GM19099 (cell line): ENCODE results near the gene MEGF6.

Experiments
- POLR2A ChIP-seq: IDR thresholded peaks from 3 replicates; pipeline ENCODE4 v1.6.1; 2011; ENCODE audit warnings: low read depth; ENCODE audit not compliant: insufficient read length; ENCODE audit errors: extremely low read depth

The MEGF6 gene

DNA sequence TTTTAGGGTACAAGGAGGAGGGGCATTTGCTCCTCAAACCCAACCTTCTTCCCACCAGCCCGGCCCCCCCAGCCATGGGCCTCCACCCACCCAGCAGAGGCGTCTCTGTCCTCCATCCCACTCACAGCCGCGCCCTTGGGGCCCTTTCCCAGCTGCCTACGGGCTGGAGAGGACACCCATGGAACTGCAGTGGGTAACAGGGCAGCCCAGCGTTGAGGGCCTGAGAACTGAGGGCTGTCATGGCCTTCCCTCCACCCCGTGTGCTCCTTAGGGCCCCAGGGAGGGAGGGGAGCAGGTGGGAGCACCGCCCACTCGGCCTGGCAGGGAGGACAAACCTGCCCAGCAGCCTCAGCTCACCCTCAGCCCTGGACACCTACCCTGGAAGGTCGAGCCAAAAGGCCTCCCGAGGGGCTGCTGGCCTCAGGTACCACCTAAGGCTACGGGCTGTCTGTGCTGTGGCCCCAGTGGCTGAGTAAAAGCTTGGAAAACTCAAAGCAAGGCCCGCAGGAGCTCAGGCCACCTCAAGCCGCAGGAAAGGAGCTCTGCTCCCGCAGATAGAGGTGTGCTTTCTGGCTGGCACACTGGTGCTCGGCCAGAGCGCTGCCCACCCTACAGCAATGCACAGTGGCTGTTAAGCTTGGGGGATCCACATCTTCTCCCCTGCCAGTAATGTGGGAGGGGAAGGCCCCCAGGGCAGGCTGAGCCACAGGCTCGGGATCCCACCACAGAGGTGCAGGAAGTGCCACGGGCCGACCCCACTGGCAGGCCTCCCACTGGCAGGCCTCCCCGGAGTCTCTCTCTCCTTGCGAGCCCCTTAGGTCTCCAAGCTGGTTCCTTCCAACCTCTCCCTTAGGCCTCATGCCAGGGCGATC is 159.1 kb downstream of the MEGF6 start:
- TF ChIP-seq POLR2A = no peak

DNA sequence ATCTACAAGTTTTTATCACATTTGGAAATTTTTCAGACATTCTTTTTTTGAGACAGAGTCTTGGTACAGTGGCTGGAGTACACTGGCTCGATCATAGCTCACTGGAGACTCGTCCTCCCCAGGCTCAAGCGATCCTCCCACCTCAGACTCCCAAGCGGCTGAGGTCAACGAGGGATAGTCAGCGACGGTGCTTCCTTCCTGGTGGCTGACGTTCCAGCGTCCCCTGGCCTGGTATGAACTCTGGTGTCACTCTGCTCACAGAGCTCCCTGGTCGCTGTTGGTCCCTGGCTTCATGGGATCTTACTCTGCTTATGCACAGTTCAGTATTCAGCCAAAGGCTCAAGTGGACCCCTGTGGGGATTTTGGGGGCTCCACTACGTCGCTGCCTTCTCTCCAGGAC is 160.3 kb downstream of the MEGF6 start:
- no peak for TF ChIP-seq POLR2A

DNA sequence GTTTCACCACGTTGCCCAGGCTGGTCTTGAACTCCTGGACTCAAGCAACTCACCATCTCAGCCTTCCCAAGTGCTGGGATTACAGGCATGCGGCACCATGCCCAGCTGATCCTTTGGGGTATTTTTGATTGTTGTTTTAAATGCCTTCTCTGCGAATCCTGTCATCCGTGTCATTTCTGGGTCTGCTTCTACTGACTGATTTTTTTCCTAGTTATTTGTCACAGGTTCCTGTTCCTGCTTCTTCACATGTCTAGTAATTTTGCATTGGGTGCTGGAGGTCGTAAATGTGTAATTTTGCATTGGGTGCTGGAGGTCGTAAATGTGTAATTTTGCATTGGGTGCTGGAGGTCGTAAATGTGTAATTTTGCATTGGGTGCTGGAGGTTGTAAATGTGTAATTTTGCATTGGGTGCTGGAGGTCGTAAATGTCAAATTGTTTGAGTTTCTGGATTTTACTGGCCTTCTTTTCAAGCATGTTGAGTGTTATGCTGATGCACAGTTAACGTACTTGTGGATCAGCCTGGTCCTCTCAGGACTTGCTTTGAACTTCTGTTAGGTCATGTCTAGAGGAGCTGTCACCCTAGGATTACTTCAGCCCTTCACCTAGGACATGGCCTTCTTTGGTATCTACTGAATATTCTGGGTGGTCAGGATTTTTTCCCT is 161.0 kb downstream of the MEGF6 start:
- TF ChIP-seq POLR2A = no peak

DNA sequence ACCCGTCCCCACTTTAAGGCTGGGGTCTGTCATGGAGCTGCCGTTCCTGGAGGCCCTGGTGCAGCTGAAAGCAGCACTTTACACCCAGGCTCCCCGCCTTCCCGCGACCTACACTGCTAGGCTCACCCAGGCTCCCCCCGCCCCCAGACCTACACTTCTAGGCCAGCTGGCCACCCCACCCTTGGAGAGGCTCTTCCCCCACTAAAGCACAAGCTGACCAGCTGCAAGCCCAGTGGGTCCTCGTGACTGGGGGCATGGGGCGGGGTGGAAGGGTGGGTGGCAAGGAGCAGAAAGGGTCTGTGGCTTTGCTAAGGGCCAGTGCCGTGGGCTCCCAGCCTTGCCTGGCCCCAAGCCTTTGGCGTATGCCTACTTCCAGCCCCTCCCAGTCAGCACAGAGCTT is 166.6 kb downstream of the MEGF6 start:
- no peak for TF ChIP-seq POLR2A

DNA sequence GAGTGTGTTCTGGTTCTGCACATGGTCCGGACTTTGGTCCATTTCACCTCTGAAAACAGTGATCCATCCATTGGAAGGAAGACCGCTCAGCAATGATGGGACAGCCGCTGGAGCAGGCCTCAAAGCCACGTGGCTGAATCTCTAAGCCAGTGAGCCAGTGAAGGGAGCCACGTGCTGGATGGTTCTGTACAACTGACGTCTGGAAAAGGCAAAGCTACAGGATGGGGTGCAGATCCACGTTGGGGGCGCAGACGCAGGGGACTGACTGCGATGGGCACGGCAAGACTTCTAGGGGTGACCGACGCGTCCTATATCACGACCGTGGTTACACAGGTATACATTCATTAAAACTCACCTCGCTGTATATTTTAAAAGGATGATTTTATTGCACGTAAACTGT is 167.0 kb downstream of the MEGF6 start:
- TF ChIP-seq POLR2A = no peak

DNA sequence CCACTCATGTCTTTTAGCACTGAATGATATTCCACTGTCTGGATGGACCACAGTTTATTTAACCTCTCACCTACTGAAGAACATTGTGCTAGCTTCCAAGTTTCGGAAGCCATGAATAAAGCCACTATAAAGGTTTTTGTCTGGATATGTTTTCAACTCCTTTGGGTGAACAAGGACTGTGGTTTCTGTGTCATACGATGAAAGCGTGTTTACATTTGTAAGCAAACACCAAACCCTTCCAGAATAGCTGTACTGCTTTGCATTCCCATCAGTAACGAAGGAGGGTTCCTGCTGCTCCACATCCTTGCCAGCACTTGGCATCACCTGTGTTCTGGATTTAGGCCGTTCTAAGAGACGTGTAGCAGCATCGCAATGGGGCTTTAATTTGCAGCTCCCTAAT is 167.5 kb downstream of the MEGF6 start:
- no peak for TF ChIP-seq POLR2A

DNA sequence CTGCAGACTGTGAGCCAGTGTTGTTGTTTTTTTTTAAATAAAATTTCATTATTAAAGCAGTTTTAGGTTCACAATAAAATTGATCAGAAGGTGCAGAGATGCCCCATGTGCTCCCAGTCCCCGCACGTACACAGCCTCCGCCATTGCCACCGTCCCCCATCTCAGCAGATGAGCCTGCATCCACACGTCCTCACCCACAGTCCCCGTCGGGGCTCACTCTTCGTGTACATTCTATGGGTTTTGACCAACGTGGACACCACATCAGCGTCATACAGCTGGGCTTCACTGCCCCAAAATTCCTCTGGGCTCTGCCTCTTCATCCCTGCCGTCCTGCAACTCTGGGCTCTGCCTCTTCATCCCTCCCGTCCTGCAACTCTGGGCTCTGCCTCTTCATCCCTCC is 168.4 kb downstream of the MEGF6 start:
- no peak for TF ChIP-seq POLR2A

DNA sequence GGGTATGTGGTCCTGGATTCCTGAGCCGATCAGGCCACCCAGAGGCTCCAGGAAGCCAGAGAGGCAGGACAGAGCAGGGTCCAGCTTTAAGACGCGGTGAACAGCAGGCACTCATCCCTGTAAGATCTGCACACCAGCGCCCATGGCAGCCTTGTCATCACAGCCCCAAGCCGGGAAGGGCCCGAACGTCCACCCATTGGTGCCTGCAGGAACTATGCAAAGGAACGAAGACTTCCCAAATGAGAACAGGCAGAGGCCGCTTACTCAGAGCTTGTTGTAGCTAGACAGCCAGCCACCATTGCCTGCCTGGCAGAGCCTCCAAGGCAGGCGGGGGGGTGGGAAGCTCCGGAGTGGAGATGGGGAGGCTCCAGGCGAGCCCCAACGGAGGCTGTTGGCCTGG is 169.0 kb downstream of the MEGF6 start:
- TF ChIP-seq POLR2A = no peak

DNA sequence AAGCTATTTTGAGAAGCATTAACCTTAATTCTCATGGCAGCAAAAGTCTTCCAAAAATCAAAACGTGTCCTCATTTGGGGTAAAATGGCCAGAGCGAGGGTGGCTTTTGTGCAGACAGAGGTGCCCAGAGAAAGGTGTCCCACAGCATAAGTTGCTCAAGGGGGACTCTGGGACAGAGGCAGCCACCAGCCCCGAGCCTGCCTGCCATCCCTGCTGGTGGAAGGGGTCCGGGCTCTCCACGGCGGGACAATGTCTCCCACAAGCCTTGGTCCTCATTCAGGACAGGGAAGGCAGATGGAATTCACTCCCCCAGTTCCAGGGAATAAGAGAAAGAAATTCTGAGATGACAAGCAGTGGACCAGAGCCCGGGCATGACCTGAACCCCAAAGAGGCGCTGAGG is 169.4 kb downstream of the MEGF6 start:
- TF ChIP-seq POLR2A = no peak

DNA sequence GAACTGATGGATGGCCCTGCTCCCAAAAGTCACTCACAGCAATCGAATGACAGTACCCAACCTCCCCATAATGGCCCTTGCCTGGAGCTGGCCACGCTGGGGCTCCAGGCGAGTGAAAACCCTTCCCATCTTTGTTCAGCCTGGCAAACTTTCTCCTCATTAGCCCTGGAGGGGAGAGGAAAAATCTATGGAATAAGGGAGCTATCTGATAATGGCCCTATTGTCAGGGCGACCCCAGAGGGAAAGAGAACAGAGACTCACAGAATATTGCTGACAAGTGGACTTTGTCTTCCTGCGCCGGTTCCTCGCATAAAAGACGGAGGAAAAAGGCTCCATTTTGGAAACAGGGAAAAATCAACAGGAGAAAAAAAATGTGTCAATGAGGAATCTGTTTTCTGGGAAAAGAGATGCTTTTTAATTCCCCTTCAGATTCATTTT is 169.9 kb downstream of the MEGF6 start:
- TF ChIP-seq POLR2A = no peak

DNA sequence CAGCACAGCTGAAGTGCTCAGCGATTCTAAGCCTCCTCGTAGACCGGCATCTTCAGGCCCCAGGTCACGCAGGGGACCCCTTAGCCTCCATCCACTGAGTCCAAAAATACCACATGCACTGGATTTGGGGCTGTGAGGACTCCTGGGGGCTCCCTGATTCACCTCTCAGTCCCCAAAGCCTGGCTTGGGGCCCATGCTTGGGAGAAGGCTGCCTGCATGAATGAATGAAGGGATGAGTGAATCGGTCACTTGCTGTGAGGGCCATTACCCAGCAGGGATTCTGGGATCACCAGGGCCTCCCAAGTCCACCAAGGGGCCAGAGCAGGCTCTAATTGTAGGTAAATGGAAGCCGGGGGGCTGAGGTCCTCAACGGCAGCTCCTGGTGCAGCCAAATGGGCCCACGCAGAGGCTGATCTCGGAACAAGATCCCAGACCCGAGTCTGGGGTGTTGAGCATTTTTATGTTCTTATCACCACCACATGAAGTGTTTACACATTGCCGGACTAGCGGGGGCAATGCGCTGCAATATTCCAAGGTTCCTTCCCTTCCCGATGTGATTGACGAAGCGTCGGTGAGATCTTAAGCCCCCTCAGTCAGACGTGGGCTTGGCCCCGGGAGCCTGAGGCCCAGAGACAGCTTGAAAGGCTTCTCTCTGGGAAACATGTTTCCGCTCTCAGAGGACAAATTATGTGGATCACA is 170.4 kb downstream of the MEGF6 start:
- TF ChIP-seq POLR2A = no peak

DNA sequence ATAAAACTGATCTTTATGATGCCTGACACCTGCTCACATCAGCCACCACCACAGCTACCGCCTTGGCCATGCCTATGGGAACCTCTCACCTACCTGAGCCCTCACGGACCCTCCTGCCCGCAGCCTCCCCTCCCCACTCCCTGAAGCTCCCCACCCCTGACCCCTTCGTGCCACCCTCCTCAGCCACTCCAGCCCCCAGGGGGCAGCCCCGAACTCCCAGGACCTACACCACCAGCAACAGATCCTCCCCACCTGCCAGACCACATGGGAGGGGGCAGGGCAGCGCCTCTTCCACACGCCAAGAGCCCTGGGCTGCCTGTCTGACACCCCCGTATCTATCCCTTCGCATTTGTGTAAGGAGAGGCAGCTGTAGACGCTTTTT is 171.0 kb downstream of the MEGF6 start:
- no peak for TF ChIP-seq POLR2A
